Measurements from ENCODE around the gene THSD4.

DNA sequence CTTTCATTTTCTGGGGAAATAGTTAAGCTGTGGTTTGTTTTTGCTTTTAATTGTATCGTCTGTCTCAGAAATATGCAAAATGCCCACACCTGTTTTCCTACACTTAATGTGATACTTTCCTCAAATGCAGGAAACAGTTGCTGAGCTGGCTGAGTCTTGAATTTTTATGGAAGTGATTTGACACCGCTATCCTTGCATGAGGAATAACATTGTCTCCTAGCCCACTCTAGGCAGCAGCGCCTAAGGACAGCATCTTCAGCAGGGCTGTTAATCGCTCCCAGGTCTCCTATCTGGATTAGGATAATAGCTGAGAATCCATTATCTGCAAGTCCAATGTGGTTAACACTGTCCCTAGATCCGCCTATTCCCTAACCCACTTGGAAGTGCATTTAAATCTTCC, 562.5 kb downstream of the THSD4 start:
- TF ChIP-seq POLR2A (IDR thresholded peaks at IDR 0.05), result no peak
- TF ChIP-seq, protein P1, sequence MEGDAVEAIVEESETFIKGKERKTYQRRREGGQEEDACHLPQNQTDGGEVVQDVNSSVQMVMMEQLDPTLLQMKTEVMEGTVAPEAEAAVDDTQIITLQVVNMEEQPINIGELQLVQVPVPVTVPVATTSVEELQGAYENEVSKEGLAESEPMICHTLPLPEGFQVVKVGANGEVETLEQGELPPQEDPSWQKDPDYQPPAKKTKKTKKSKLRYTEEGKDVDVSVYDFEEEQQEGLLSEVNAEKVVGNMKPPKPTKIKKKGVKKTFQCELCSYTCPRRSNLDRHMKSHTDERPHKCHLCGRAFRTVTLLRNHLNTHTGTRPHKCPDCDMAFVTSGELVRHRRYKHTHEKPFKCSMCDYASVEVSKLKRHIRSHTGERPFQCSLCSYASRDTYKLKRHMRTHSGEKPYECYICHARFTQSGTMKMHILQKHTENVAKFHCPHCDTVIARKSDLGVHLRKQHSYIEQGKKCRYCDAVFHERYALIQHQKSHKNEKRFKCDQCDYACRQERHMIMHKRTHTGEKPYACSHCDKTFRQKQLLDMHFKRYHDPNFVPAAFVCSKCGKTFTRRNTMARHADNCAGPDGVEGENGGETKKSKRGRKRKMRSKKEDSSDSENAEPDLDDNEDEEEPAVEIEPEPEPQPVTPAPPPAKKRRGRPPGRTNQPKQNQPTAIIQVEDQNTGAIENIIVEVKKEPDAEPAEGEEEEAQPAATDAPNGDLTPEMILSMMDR (IDR thresholded peaks at IDR 0.05), result no peak
- no peak for TF ChIP-seq POLR2AphosphoS5 (IDR thresholded peaks at IDR 0.05)

Data from suprapubic skin (tissue), 4 donors.